HG03575 (cell line): ENCODE results near the gene RXRA.

Experiments used
- ATAC-seq: cut with Tn5 transposase; IDR thresholded peaks from one replicate; pipeline ENCODE4 v1.9.1; 2021; ENCODE audit not compliant: unreplicated experiment, insufficient number of reproducible peaks, low FRiP score; ENCODE audit errors: extremely low read depth

The RXRA gene

GRCh38 chr9:134291961-134292871 is 34.0 kb upstream of the RXRA start:
- ATAC-seq = no peak

- ATAC-seq = no peak
Measured at GRCh38 chr9:134293031-134293521, 33.2 kb upstream of the RXRA start.

- ATAC-seq = no peak
Measured at GRCh38 chr9:134293611-134294152, 32.6 kb upstream of the RXRA start.

- ATAC-seq = no peak
Measured at GRCh38 chr9:134294153-134295071, 31.8 kb upstream of the RXRA start.

GRCh38 chr9:134295101-134295745 is 31.0 kb upstream of the RXRA start:
- ATAC-seq = no peak

GRCh38 chr9:134295746-134296250 is 30.5 kb upstream of the RXRA start:
- no peak for ATAC-seq

- no peak for ATAC-seq
Measured at GRCh38 chr9:134296301-134297082, 29.8 kb upstream of the RXRA start.

- no peak for ATAC-seq
Measured at GRCh38 chr9:134297083-134297410, 29.2 kb upstream of the RXRA start.

GRCh38 chr9:134297576-134297975 is 28.7 kb upstream of the RXRA start:
- ATAC-seq = no peak

- ATAC-seq = no peak
Measured at GRCh38 chr9:134298000-134298399, 28.3 kb upstream of the RXRA start.

- ATAC-seq = no peak
Measured at GRCh38 chr9:134299068-134299467, 27.2 kb upstream of the RXRA start.

- ATAC-seq = no peak
Measured at GRCh38 chr9:134299883-134300282, 26.4 kb upstream of the RXRA start.

GRCh38 chr9:134301387-134302129 is 24.7 kb upstream of the RXRA start:
- ATAC-seq = no peak

- ATAC-seq = no peak
Measured at GRCh38 chr9:134302130-134302817, 24.0 kb upstream of the RXRA start.

- no peak for ATAC-seq
Measured at GRCh38 chr9:134303601-134304000, 22.7 kb upstream of the RXRA start.

- no peak for ATAC-seq
Measured at GRCh38 chr9:134304261-134304660, 22.0 kb upstream of the RXRA start.

GRCh38 chr9:134304690-134305089 is 21.6 kb upstream of the RXRA start:
- no peak for ATAC-seq
